Left colon (tissue), 2 donors: ENCODE data around the gene LRRFIP2. TPM values are rescaled to one million over a fixed set of nuclear protein-coding genes. Genes with fewer than 3 reads are reported as not detected.
"Not testable (repeated sequence)": the region's sequence is repeated elsewhere in the genome, so short reads cannot be mapped to it uniquely, and the experiment has no call there.

Experiments used
- ATAC-seq: fragments of 200-7000 bp; cut with Tn5 transposase; one replicate; pipeline ENCODE4 v1.9.1; 2020; ENCODE audit warnings: mild to moderate bottlenecking, moderate library complexity
- DNase-seq, 2 donors: peaks; one replicate each; pipeline ENCODE4 v3.0.0-alpha.2; 2020
- intact Hi-C, 2 donors: fragments of 100-400 bp; cut with DNase I in 1 of 2; cut with micrococcal nuclease in 1 of 2; formaldehyde crosslinking; loops; one replicate each; pipeline versions ENCODE4 v1.11.2 to v1.14.0; 2022; cut with DNase I, micrococcal nuclease
- total RNA-seq, 2 donors: library from RNA; stranded (reverse); fragmentation: NEBNext Ultra II Directional; extraction: Animal tissue kit (Norgen Biotek cat#: 25700); gene quantifications; one replicate each; pipeline ENCODE4 v1.2.1, GENCODE V29; 2021
- donor health status: DM: no; HTN: no; CAD: no.
- donor health status: DM: yes; HTN: yes; CAD: no.

Gene LRRFIP2
- total RNA-seq, 2 donors from 2014 or later = 108 to 120 TPM

- ATAC-seq (peak; percentile 24), DNase-seq (no peak)
- intact Hi-C loops = no loop called here
Measured at GRCh38 chr3:37097776-37098175, 76.6 kb downstream of the LRRFIP2 start.

GRCh38 chr3:37096975-37097374 is 77.4 kb downstream of the LRRFIP2 start:
- no peak for ATAC-seq
- intact Hi-C loops = no loop called here
- DNase-seq = no peak

- DNase-seq (no peak), ATAC-seq (no peak)
- intact Hi-C loops = no loop called here
Measured at GRCh38 chr3:37096288-37096687, 78.1 kb downstream of the LRRFIP2 start.

DNA sequence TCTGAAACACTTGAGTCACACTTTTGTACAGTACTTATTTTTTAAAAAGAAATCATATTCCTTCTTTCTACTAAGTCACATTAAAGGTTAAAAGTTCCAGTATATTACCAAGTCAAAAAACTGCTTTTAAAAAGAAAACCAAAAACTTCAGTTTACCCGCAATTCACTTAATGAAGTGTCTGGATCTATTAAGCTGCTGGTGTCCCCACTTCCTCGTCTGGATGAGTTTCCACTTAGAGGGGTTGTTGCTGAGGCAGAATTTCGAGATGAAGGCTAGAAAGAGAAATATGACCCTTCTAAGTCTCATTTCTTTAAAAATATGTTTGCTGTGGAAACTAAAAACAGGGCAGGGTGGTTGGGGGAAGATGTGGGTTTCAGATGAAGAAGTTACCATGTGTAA is 79.7 kb downstream of the LRRFIP2 start:
- DNase-seq (no peak), ATAC-seq (no peak)
- intact Hi-C loops = no loop called here

DNA sequence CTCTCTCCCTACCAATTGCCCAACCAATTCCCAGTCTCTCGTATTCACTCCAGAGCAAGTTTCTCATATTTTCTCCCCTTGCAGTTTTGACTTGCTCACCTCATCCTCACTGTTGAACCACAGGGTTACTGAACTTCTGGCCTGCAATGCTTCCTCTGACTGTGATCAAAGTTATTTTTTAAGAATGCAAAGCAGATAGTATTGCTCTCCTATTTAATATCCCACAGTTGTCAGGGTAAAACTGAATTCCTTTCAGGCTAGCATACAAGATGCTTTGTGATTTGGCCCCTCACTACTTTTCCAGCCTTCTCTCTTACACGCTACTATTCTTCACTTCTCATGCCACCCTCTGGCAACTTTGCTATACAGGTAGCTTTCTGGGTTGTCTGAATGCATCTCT is 80.9 kb downstream of the LRRFIP2 start:
- no peak for ATAC-seq
- intact Hi-C loops = no loop called here
- DNase-seq = no peak

DNA sequence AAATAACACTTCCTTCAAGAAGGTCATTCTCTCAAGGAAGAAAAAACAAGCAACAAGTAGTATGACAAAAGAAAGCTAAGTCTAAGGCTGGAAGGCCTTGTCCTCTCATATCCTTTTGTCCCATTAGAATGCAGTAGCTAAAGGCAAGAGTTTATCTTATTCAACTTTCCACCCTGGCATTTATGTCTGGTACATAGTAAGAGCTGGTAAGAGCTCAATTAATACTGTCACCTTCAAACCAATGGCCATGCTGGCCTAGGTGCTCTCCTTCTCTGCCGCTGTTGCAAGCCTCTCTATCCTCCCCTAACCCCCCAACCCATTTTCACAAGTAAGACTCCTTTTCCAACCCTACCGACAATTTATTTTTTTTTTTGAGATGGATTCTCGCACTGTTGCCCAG is 81.9 kb downstream of the LRRFIP2 start:
- intact Hi-C loops = no loop called here
- no peak for ATAC-seq
- no peak for DNase-seq

DNA sequence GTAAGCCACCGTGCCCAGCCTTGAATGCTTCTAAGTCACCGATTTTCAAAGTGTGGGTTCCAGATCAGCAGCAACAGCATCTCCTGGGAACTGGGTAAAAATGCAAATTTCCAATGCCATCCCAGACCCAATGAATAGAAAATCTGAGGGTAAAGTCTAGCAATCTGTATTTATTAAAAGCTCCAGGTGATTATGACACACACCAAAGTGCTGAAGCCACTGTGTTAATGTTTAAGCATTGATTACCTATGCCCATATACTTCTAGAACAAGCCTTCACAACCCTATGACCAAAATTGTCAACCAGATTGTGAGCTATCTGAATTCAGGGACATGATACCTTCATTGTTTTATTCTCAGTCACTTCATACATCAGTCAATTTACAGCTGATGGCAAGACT is 86.5 kb downstream of the LRRFIP2 start:
- DNase-seq (no peak), ATAC-seq (no peak)
- intact Hi-C loops = no loop called here

DNA sequence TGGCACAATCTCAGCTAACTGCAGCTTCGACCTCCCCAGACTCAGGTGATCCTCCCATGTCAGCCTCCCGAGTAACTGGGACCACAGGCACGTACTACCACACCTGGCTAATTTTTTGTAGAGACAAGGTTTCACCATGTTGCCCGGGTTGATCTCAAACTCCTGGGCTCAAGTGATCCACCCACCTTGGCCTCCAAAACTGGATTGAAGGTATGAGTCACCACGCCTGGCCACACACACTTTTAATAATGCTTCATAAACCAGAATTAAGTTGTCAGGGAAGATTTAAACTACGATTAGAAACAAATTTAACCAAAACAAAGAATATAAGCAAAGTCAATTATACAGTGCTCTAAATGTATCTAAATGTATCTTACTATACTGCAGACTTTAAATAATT is 87.5 kb downstream of the LRRFIP2 start:
- no peak for DNase-seq
- no peak for ATAC-seq
- intact Hi-C loops = no loop called here

DNA sequence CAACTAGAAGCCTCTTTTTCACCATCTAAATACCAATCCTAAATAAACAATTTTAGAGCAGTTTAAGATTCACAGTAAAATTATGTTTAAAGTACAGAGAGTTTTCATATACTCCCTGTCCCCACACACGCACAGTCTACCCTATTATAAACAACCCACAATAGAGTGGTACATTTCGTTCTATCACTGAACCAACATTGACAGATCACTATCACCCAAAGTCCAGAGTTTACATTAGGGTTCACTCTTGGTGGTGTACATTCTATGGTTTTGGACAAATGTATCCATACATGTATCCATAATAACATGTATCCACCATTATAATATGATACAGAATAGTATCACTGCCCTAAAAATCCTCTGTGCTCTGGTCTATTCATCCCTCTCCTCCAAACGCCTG is 92.1 kb downstream of the LRRFIP2 start:
- ATAC-seq = no peak
- intact Hi-C loops = loop anchor here in 1 of 2 donors (5.0 kb wide), 1 partner anchor 710 kb away; no protein-coding TSS in a partner anchor
- no peak for DNase-seq

GRCh38 chr3:37075955-37076354 is 98.4 kb downstream of the LRRFIP2 start:
- intact Hi-C loops = no loop called here
- DNase-seq (no peak), ATAC-seq (no peak)

GRCh38 chr3:37074178-37074577 is 100.2 kb downstream of the LRRFIP2 start:
- intact Hi-C loops = no loop called here
- ATAC-seq = no peak

GRCh38 chr3:37072892-37073291 is 101.5 kb downstream of the LRRFIP2 start:
- ATAC-seq (peak; percentile 69), DNase-seq (peak; percentile 33 to 67)
- intact Hi-C loops = no loop called here

More at GRCh38 chr3:37074178-37074577, 100.2 kb downstream of the LRRFIP2 start:
- DNase-seq = no peak

GRCh38 chr3:37071921-37072320 is 102.5 kb downstream of the LRRFIP2 start:
- no peak for ATAC-seq
- intact Hi-C loops = no loop called here
- DNase-seq = no peak

GRCh38 chr3:37068031-37068430 is 106.4 kb downstream of the LRRFIP2 start:
- intact Hi-C loops = no loop called here
- DNase-seq (no peak), ATAC-seq (no peak)

GRCh38 chr3:37067577-37067976 is 106.8 kb downstream of the LRRFIP2 start:
- intact Hi-C loops = no loop called here
- ATAC-seq (no peak), DNase-seq (no peak)

- intact Hi-C loops = no loop called here
- ATAC-seq (no peak), DNase-seq (no peak)
Measured at GRCh38 chr3:37064747-37065146, 109.6 kb downstream of the LRRFIP2 start.

DNA sequence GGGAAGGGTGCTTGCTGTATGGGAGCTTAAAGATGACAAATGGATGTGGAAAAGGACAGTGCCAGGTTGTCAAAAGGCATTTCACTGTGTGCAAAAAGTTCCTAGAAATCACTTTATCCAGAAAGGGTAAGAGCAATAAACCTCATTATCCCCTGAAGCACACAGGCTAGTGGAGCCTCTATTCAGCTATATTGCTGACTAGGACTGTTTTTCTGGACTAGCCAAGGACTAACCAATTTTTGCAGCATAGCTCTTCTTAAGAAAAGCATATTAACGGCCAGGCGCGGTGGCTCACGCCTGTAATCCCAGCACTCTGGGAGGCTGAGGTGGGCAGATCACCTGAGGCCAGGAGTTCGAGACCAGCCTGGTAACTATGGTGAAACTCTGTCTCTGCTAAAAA is 116.3 kb downstream of the LRRFIP2 start:
- DNase-seq (no peak), ATAC-seq (no peak)
- intact Hi-C loops = no loop called here

- intact Hi-C loops = no loop called here
- ATAC-seq = no peak
Measured at GRCh38 chr3:37056826-37057225, 117.6 kb downstream of the LRRFIP2 start.

DNA sequence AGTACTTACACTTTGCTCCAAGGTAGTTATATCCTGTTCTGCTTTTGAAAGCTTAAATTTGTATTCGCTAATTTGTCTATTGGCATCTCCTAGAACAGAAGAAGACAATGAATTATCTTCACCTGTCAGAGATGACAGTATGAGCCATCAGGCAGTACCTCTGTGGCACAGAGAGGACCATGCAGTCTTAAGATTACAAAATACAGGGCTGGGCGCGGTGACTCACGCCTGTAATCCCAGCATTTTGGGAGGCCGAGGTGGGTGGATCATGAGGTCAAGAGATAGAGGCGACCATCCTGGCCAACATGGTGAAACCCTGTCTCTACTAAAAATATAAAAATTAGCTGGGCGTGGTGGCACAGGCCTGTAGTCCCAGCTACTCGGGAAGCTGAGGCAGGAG is 119.3 kb downstream of the LRRFIP2 start:
- ATAC-seq, intact Hi-C loops, DNase-seq: not testable (repeated sequence)

More at GRCh38 chr3:37056826-37057225, 117.6 kb downstream of the LRRFIP2 start:
- DNase-seq = no peak

DNA sequence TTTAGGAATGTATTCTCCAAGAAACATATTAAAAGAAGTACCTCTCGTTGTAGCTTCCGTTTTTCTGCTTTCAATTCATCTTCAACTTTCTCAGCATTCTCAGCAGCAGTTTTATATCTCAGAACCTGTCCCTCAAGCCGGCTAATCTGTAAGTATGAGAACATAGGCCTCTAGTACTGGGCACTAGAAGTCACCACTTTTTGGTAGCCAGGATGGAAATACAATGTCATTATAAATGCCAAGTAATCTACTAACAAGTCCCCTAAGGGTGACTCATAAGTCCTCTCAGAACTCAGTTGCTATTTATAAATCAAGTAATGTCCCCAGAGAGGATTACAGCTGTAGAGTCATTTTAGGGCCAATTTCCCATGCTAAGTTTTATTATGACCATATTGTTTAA is 120.0 kb downstream of the LRRFIP2 start:
- DNase-seq (no peak), ATAC-seq (peak; percentile 89)
- intact Hi-C loops = no loop called here

DNA sequence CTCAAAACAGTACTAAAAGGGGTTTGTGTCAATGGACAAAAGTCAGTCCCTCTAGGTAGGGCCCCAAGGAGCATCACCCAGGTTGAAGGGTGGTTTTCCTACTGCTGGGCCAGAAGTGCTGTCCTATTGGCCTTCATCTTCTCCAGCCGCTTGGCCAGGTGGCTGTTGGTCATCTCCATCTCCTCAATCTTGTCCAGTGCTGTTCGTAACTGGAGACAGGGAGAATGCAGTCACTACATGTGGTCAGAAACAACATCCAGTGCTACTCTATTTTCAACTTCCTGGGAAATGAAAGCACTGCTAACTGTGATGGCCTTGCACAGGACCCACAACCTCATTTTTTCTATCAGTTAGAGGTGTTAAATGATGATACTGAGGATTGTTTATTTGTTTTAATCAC is 120.6 kb downstream of the LRRFIP2 start:
- DNase-seq (no peak), ATAC-seq (no peak)
- intact Hi-C loops = no loop called here

DNA sequence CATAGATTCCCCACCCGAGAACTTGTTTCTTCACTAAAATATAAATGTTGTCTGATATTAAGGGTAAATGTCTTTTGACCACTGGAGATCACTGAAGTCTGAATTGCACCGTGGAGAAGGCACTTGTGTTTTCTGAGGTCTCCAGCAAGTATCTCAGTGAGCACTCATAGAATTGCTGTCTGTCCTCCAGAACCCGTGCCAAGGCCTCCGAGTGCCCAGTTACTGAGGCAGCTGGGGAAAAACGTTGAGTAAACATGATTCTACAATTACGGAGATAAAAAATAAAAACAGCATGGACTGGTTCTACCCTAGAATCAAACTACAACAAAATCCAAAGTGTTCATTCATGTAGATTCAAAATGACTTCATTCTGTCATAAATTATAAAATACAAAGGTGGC is 121.0 kb downstream of the LRRFIP2 start:
- no peak for ATAC-seq
- intact Hi-C loops = no loop called here

More for the DNA sequence above, 121.0 kb downstream of the LRRFIP2 start:
- no peak for DNase-seq
